ENCODE measurements around the gene TUSC2. TPM values are rescaled to one million over a fixed set of nuclear protein-coding genes. Genes with fewer than 3 reads are reported as not detected.

Gene TUSC2
- total and polyA plus RNA-seq, 2 of the 8 experiments (the other 6 are each of a cell fraction or from before 2014, with no cell fraction given) = 33.3 to 65.4 TPM

GRCh38 chr3:50314816-50315215 is 13.2 kb downstream of the TUSC2 start:
- H2BK5ac ChIP-seq (ENCODE audit: low read depth, low read length) = no peak overlapping the region
- peaks cover 16 to 28% of the 10 kb centered on the region in 2 experiments for H4K20me1 ChIP-seq (replicated peaks in 1 of 2; ENCODE audit: control insufficient read depth in 1 of 2, insufficient read depth in 2 of 2, low read length in 2 of 2)
- WGBS, 2 experiments (ENCODE audit: extremely low coverage in 1 of 2, insufficient coverage in 1 of 2, insufficient read length in 1 of 2, insufficient replicate concordance in 2 of 2, low coverage in 1 of 2, low lambda C conversion rate in 2 of 2, missing lambda C conversion rate in 1 of 2) = 100% methylated on average over 4 of the region's 4 CpGs; no CpG with 5 or more reads in 1 of the 2 experiments
- no peak overlapping the region for H3K9ac ChIP-seq (replicated peaks in 1 of 4; ENCODE audit: extremely low read depth in 1 of 4, low read depth in 3 of 4, low read length in 3 of 4)
- no peak overlapping the region for H3K27ac ChIP-seq (ENCODE audit: low read depth, low read length)
- H2BK120ac ChIP-seq (replicated peaks; ENCODE audit: low read depth, low read length) = no peak overlapping the region
- H2AK5ac ChIP-seq (ENCODE audit: low read depth, low read length) = no peak overlapping the region
- POLR2A ChIA-PET (ENCODE audit: partially characterized antibody) = interaction anchor here (0.9 to 12.6 kb wide), 6 partner anchors 13 to 113 kb away, joined by 3 to 149 read pairs (median 4); partner anchors contain the start of genes CYB561D2, HYAL1, HYAL3 and NAA80
- no peak overlapping the region for H2BK20ac ChIP-seq (ENCODE audit: low read length)
- H4K5ac ChIP-seq (ENCODE audit: insufficient read length, low read depth, low read length) = no peak overlapping the region
- H3K4me3 ChIP-seq (ENCODE audit: extremely low read depth in 1 of 4, insufficient read depth in 2 of 4, low read depth in 3 of 4, low read length in 4 of 4) = no peak overlapping the region
- no peak overlapping the region for H3K18ac ChIP-seq (ENCODE audit: extremely low read depth, low read length)
- no peak overlapping the region for H4K8ac ChIP-seq (ENCODE audit: extremely low read depth, insufficient read depth, low read length)
- CTCF ChIA-PET (ENCODE audit: partially characterized antibody) = interaction anchor here (0.6 to 1.8 kb wide), 11 partner anchors 9 to 657 kb away, joined by 3 to 12 read pairs (median 3); partner anchors contain the start of genes HYAL3, LSMEM2 and NAA80
- no peak overlapping the region for H2BK12ac ChIP-seq (ENCODE audit: low read depth, low read length)
- H3K23me2 ChIP-seq (ENCODE audit: low read depth, low read length) = no peaks in the 10 kb centered on the region
- peaks cover 0 to 15% of the 10 kb centered on the region in 2 experiments; a peak in 3 of 4 replicates for H3K79me2 ChIP-seq (ENCODE audit: control insufficient read depth in 1 of 2, insufficient read depth in 2 of 2, low read length in 2 of 2)
- no peaks in the 10 kb centered on the region for H3K27me3 ChIP-seq (replicated peaks in 1 of 4; ENCODE audit: control insufficient read depth in 3 of 4, extremely low read depth in 1 of 4, insufficient read depth in 3 of 4, low read length in 3 of 4)
- peaks cover 3 to 8% of the 10 kb centered on the region in 2 experiments; a peak in 1 of 4 replicates for H3K9me3 ChIP-seq (ENCODE audit: insufficient read depth in 2 of 2, low read depth in 1 of 2, low read length in 1 of 2)
- no peak overlapping the region for H3K4me2 ChIP-seq (ENCODE audit: insufficient read depth in 1 of 2, low read depth in 2 of 2, low read length in 2 of 2)
- peaks cover 10% of the 10 kb centered on the region for H3K79me1 ChIP-seq (ENCODE audit: low read depth, low read length)
- H3K56ac ChIP-seq (replicated peaks; ENCODE audit: insufficient read length, low read depth, low read length) = no peak overlapping the region
- no peak overlapping the region for H3K23ac ChIP-seq (ENCODE audit: insufficient read length)
- peaks cover 0 to 4% (median 2%) of the 10 kb centered on the region in 4 experiments; a peak in 3 of 7 replicates for H3K4me1 ChIP-seq (replicated peaks in 1 of 4; ENCODE audit: control insufficient read depth in 3 of 4, insufficient read depth in 4 of 4, low read length in 3 of 4)
- H2AFZ ChIP-seq (ENCODE audit: low read length) = no peak overlapping the region
- H4K91ac ChIP-seq (replicated peaks; ENCODE audit: insufficient read length, low read length) = no peak overlapping the region
- H3K4ac ChIP-seq (replicated peaks; ENCODE audit: insufficient read length, low read depth, low read length) = no peak overlapping the region
- no peak for DNase-seq (ENCODE audit: low read depth in 1 of 2, low spot score in 2 of 2)
- H3K36me3 ChIP-seq (ENCODE audit: control insufficient read depth in 2 of 4, insufficient read depth in 4 of 4, low read length in 3 of 4) = peaks cover 13 to 32% (median 26%) of the 10 kb centered on the region in 4 experiments
- no peak overlapping the region for H2BK15ac ChIP-seq (ENCODE audit: low read length)
- FAIRE-seq = no peak
- no peak overlapping the region for H3K14ac ChIP-seq (ENCODE audit: insufficient read length)
- TF ChIP-seq RAD21 (IDR thresholded peaks at IDR 0.05 in 1 of 2, conservative IDR thresholded peaks at IDR 0.05 in 1 of 2; ENCODE audit: low read depth in 2 of 2, low read length in 2 of 2) = no peak
- no peak for TF ChIP-seq YY1 (IDR thresholded peaks at IDR 0.05; ENCODE audit: low read depth, low read length)
- TF ChIP-seq POLR2AphosphoS5 (IDR thresholded peaks at IDR 0.05; ENCODE audit: low read depth, low read length) = no peak
- TF ChIP-seq EZH2 (IDR thresholded peaks at IDR 0.05; ENCODE audit: low read depth, low read length, severe bottlenecking) = no peak
- TF ChIP-seq, protein P1, sequence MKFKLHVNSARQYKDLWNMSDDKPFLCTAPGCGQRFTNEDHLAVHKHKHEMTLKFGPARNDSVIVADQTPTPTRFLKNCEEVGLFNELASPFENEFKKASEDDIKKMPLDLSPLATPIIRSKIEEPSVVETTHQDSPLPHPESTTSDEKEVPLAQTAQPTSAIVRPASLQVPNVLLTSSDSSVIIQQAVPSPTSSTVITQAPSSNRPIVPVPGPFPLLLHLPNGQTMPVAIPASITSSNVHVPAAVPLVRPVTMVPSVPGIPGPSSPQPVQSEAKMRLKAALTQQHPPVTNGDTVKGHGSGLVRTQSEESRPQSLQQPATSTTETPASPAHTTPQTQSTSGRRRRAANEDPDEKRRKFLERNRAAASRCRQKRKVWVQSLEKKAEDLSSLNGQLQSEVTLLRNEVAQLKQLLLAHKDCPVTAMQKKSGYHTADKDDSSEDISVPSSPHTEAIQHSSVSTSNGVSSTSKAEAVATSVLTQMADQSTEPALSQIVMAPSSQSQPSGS (IDR thresholded peaks at IDR 0.05; ENCODE audit: low read length) = no peak
- no peak for TF ChIP-seq HDAC6 (IDR thresholded peaks at IDR 0.05; ENCODE audit: low read depth, low read length)
- no peak for TF ChIP-seq TBP (IDR thresholded peaks at IDR 0.05; ENCODE audit: low read depth, low read length)
- no peak for TF ChIP-seq HDAC2 (IDR thresholded peaks at IDR 0.05; ENCODE audit: borderline replicate concordance in 1 of 2, low read depth in 2 of 2, low read length in 2 of 2)
- no peak for TF ChIP-seq GABPA (IDR thresholded peaks at IDR 0.05; ENCODE audit: borderline replicate concordance, insufficient read depth, low read length)
- TF ChIP-seq TCF12 (IDR thresholded peaks at IDR 0.05; ENCODE audit: low read depth, low read length) = no peak
- no peak for TF ChIP-seq FOSL1 (IDR thresholded peaks at IDR 0.05; ENCODE audit: insufficient read depth, low read depth, low read length)
